ENCODE results near the gene ZNF331.

GRCh38 chr19:53525922-53526321, 12.0 kb upstream of the ZNF331 start:
- TF ChIP-seq, protein P1, sequence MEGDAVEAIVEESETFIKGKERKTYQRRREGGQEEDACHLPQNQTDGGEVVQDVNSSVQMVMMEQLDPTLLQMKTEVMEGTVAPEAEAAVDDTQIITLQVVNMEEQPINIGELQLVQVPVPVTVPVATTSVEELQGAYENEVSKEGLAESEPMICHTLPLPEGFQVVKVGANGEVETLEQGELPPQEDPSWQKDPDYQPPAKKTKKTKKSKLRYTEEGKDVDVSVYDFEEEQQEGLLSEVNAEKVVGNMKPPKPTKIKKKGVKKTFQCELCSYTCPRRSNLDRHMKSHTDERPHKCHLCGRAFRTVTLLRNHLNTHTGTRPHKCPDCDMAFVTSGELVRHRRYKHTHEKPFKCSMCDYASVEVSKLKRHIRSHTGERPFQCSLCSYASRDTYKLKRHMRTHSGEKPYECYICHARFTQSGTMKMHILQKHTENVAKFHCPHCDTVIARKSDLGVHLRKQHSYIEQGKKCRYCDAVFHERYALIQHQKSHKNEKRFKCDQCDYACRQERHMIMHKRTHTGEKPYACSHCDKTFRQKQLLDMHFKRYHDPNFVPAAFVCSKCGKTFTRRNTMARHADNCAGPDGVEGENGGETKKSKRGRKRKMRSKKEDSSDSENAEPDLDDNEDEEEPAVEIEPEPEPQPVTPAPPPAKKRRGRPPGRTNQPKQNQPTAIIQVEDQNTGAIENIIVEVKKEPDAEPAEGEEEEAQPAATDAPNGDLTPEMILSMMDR (IDR thresholded peaks at IDR 0.05; ENCODE audit: insufficient read depth, low read length, poor library complexity, severe bottlenecking), result no peak
- TF ChIP-seq EZH2phosphoT487 (conservative IDR thresholded peaks at IDR 0.05; ENCODE audit: low read length), result no peak

All from SU-DHL-6 (cell line).